HepG2 (cell line): ENCODE measurements around the gene DUSP7. TPM values are rescaled to one million over a fixed set of nuclear protein-coding genes. Genes with fewer than 3 reads are reported as not detected.

Source experiments
- ATAC-seq: fragments of 200-7000 bp; cut with Tn5 transposase; 3 replicates; pipeline ENCODE4 v1.9.1; 2020; ENCODE audit warnings: mild to moderate bottlenecking, moderate library complexity
- BruUV-seq: library from RNA; stranded (reverse); fragments of 400-500 nt; replicated peaks from 2 replicates; lab custom pipeline; 2021; lab: Mats Ljungman, UMichigan
- CTCF ChIA-PET: fragments of 300-600 bp; formaldehyde crosslinking; extraction: SDS; loops from one replicate; lab custom pipeline; 2021; ENCODE audit warnings: low total read pairs, inconsistent platforms, low intra/inter-chr PET ratio; lab: Yijun Ruan, JAX
- POLR2A ChIA-PET: fragments of 350-600 bp; sonication (Branson Sonifier 250); formaldehyde crosslinking; loops from one replicate; lab custom pipeline; 2020; ENCODE audit warnings: antibody characterized with exemption, inconsistent platforms; lab: Yijun Ruan, JAX
- DNase-seq: peaks from one replicate; pipeline ENCODE4 v3.0.0-alpha.2; 2015; ENCODE audit warnings: low spot score
- FAIRE-seq: peaks from 3 replicates; lab custom pipeline; 2011; peaks lifted over from hg19 to GRCh38; lab: Jason Lieb, UNC
- H2AFZ ChIP-seq: one replicate; pipeline ENCODE4 v1.6.1; 2011; ENCODE audit warnings: low read length, inconsistent platforms
- H3K27ac ChIP-seq: fragments of 300-600 bp; 3 replicates; pipeline ENCODE4 v1.8.0; 2011; ENCODE audit warnings: mixed run types, mild to moderate bottlenecking, mixed read lengths, low read length, inconsistent platforms; ENCODE audit not compliant: insufficient read depth; ENCODE audit errors: extremely low read length
- H3K27me3 ChIP-seq, 2 experiments: fragments of 200-600 bp in 1 of 2; 2 replicates in 1 of 2; 3 replicates in 1 of 2; pipeline versions ENCODE4 v1.6.0 to v1.8.0; 2011; ENCODE audit warnings: low read length in 2 of 2, mild to moderate bottlenecking in 2 of 2, moderate library complexity in 2 of 2, inconsistent platforms in 1 of 2; ENCODE audit not compliant: insufficient read depth in 2 of 2, control insufficient read depth in 1 of 2
- H3K36me3 ChIP-seq, 2 experiments: fragments of 200-600 bp in 1 of 2; replicated peaks in 1 of 2; 2 replicates in 1 of 2; 3 replicates in 1 of 2; pipeline versions ENCODE4 v1.5.1 to v1.8.0; 2011; ENCODE audit warnings: low read length in 2 of 2, inconsistent platforms in 1 of 2; ENCODE audit not compliant: insufficient read depth in 2 of 2, control insufficient read depth in 1 of 2
- H3K4me1 ChIP-seq: 2 replicates; pipeline ENCODE4 v1.5.1; 2012; ENCODE audit warnings: low read length, inconsistent platforms; ENCODE audit not compliant: insufficient read depth
- H3K4me2 ChIP-seq: 2 replicates; pipeline ENCODE4 v1.6.0; 2011; ENCODE audit warnings: low read depth, low read length, inconsistent platforms
- H3K4me3 ChIP-seq, 3 experiments: fragments of 200-600 bp in 1 of 3; sonication (generic), shearing (Covaris generic) in 1 of 3; replicated peaks in 1 of 3; 2 replicates each; pipeline ENCODE4 v1.5.1; 2011 to 2016; ENCODE audit warnings: low read length in 3 of 3, inconsistent platforms in 2 of 3, low read depth in 2 of 3, mild to moderate bottlenecking in 2 of 3, control low read depth in 1 of 3, mixed read lengths in 1 of 3; ENCODE audit not compliant: insufficient read depth in 1 of 3
- H3K79me2 ChIP-seq: one replicate; pipeline ENCODE4 v1.6.1; 2011; ENCODE audit warnings: low read length, inconsistent platforms; ENCODE audit not compliant: insufficient read depth
- H3K9ac ChIP-seq: 2 replicates; pipeline ENCODE4 v1.6.0; 2011; ENCODE audit warnings: mild to moderate bottlenecking, low read depth, low read length, inconsistent platforms; ENCODE audit not compliant: insufficient read depth
- H3K9me3 ChIP-seq: 2 replicates; pipeline ENCODE4 v1.5.1; 2012; ENCODE audit warnings: mild to moderate bottlenecking, low read length
- H4K20me1 ChIP-seq: 2 replicates; pipeline ENCODE4 v1.6.0; 2011; ENCODE audit warnings: inconsistent platforms, mild to moderate bottlenecking, low read length, moderate library complexity; ENCODE audit not compliant: insufficient read depth
- FOSL2 ChIP-seq: sonication (generic); formaldehyde crosslinking; IDR thresholded peaks from 2 replicates; pipeline ENCODE4 v1.4.0; 2020; ENCODE audit warnings: missing genetic modification reagents
- PITX1 ChIP-seq: sonication (generic); formaldehyde crosslinking; IDR thresholded peaks from 2 replicates; pipeline ENCODE4 v1.5.1; 2020; ENCODE audit warnings: mild to moderate bottlenecking, missing genetic modification reagents
- RAD21 ChIP-seq: fragments of 450-650 bp; formaldehyde crosslinking; IDR thresholded peaks from 2 replicates; pipeline ENCODE4 v1.5.0; 2020; ENCODE audit warnings: mild to moderate bottlenecking
- SALL1 ChIP-seq: sonication (generic); formaldehyde crosslinking; IDR thresholded peaks from 2 replicates; pipeline ENCODE4 v1.8.0; 2022; ENCODE audit warnings: mild to moderate bottlenecking, missing genetic modification reagents
- STAG1 ChIP-seq: sonication (generic); formaldehyde crosslinking; IDR thresholded peaks from 2 replicates; pipeline ENCODE4 v1.4.0; 2020; ENCODE audit warnings: missing genetic modification reagents
- XRCC5 ChIP-seq: fragments of 200-400 bp; formaldehyde crosslinking; optimal IDR thresholded peaks from 2 replicates; pipeline ENCODE3; 2017; ENCODE audit warnings: mild to moderate bottlenecking, low read length
- ZFY ChIP-seq: sonication (generic); formaldehyde crosslinking; IDR thresholded peaks from 2 replicates; pipeline ENCODE4 v1.4.0; 2020; ENCODE audit warnings: missing genetic modification reagents
- ZFYVE20 ChIP-seq: sonication (generic); formaldehyde crosslinking; IDR thresholded peaks from 2 replicates; pipeline ENCODE4 v1.8.0; 2023; ENCODE audit warnings: low read depth, mild to moderate bottlenecking, moderate library complexity, missing genetic modification reagents, borderline replicate concordance
- ZNF17 ChIP-seq: sonication (generic); formaldehyde crosslinking; IDR thresholded peaks from 2 replicates; pipeline ENCODE4 v1.5.0; 2020; ENCODE audit warnings: mild to moderate bottlenecking, missing genetic modification reagents
- ZNF768 ChIP-seq: sonication (generic); formaldehyde crosslinking; IDR thresholded peaks from 2 replicates; pipeline ENCODE4 v1.4.0; 2020; ENCODE audit warnings: missing genetic modification reagents
- WGBS: methylation state at CpG from one replicate; pipeline ENCODE4 v1.1.6; 2017; ENCODE audit warnings: low lambda C conversion rate; 5-methylcytosine and 5-hydroxymethylcytosine counted together
- in situ Hi-C: cut with HindIII; loops from 2 replicates; pipeline ENCODE4 v1.10.0; 2017; ENCODE audit warnings: low pct_unique_long_range_greater_than_20kb; ENCODE audit not compliant: extremely low pct_ligation_motif_present
- intact Hi-C: fragments of 100-400 bp; cut with micrococcal nuclease; formaldehyde crosslinking; loops from one replicate; pipeline ENCODE4 v1.10.0; 2022; ENCODE audit not compliant: unreplicated experiment
- polyA plus RNA-seq, 8 experiments: library from polyadenylated mRNA; depleted of rRNA in 3 of 8; stranded (reverse) in 7 of 8; unstranded in 1 of 8; fragments of >200 nt; fragmentation: Illumina TruSeq in 4 of 8; extraction: Trizol in 4 of 8; gene quantifications; 2 replicates each; pipeline versions ENCODE4 v1.2.1 to v1.2.3, GENCODE V29; 2011 to 2016; ENCODE audit warnings: low read depth in 4 of 8, missing spikeins in 1 of 8, mixed read lengths in 1 of 8; ENCODE audit not compliant: insufficient read depth in 1 of 8
- total RNA-seq, 5 experiments: library from RNA; depleted of rRNA; stranded (reverse); fragments of >200 nt; fragmentation: Illumina TruSeq; extraction: Trizol; gene quantifications; 2 replicates each; pipeline ENCODE4 v1.2.3, GENCODE V29; 2016; ENCODE audit warnings: low read depth in 1 of 5
- TF ChIP-seq, protein P1 (sequence below): sonication (generic); formaldehyde crosslinking; IDR thresholded peaks from 2 replicates; pipeline ENCODE4 v1.5.0; 2020; ENCODE audit warnings: missing genetic modification reagents
- TF ChIP-seq, protein P2 (sequence below): sonication (generic); formaldehyde crosslinking; IDR thresholded peaks from 2 replicates; pipeline ENCODE4 v1.5.0; 2020; ENCODE audit warnings: mild to moderate bottlenecking, missing genetic modification reagents, moderate library complexity
- TF ChIP-seq, protein P3 (sequence below): IDR thresholded peaks from 2 replicates; pipeline ENCODE4 v1.6.1; 2012; ENCODE audit warnings: inconsistent platforms
- TF ChIP-seq, protein P4 (sequence below): sonication (generic); formaldehyde crosslinking; IDR thresholded peaks from 2 replicates; pipeline ENCODE4 v1.5.1; 2020; ENCODE audit warnings: mild to moderate bottlenecking, missing genetic modification reagents, moderate library complexity

DUSP7 gene
- total and polyA plus RNA-seq, 2 of the 13 experiments (the other 11 are each of a cell fraction or from before 2014, with no cell fraction given), result 6.6 to 8.8 TPM

DNA sequence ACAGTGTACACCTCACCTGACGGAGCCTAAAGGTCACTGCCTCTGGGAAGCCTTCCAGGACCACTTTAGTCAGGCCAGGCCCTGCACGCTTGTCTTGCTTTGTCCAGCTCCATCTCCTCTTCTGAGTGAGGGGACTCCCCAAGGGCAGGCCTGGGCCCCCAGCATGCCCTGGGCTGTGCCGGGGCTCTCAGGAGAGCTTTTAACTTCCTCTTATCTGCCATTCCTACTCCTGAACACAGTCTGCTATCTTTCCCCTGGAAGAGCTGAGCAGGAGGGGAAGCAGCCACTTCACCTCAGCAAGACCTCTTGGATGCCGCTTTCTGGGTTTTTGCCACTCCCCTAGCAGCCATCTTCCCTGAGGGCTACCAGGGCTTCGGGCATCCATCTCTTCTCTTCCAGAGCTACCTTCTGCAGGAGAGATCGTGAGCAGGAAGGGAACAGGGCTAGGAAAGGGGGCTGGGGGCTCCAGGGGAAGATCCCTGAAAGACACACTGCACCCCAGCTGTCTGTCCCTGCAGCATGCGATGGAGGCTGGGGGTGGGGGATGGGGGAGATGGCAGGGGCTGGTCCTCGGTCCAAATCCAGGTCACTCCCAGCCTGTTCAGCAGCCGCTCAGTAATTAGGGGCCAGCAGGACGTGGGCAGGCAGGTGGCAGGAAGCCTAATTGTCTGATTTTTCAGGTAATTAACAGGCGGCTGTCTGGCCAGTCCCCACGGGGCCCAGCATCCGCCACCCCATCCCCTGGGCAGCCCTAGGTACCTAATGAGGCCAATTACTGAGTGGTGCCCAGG is 40.7 kb downstream of the DUSP7 start (continued):
- no peak for TF ChIP-seq ZFYVE20

DNA sequence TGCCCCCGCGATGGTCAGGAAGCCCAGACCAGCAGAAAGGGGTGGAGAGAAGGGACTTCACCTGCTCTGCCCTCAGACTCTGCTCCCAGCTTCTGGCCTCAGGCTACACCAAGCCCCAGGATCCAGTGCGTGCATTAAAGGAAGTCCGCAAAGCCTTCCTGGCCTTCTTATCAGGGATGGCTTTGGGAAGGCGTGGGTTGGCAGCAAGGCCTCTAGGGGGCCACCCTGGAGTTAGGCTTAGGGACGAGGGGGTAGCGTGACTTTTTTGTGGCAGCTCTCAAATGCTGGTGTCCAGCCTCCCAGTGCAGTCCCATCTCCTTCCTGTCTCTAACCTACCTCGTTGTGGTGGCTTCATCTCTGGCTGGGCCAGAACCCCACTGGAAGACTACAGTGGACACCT is 41.8 kb downstream of the DUSP7 start:
- H3K79me2 ChIP-seq, result no peaks in the 10 kb centered on the region
- no peak for DNase-seq
- in situ Hi-C loops, result no loop called here
- H3K9me3 ChIP-seq, result no peaks in the 10 kb centered on the region
- H3K27ac ChIP-seq, result no peak overlapping the region
- intact Hi-C loops, result no loop called here
- ChIA-PET POLR2A (interaction anchor here (0.7 to 1.4 kb wide), 3 partner anchors 19 to 41 kb away, joined by 3 to 4 read pairs (median 3); partner anchors contain the start of gene DUSP7), CTCF (interaction anchor here (0.8 to 1.2 kb wide), 2 partner anchors 26 to 108 kb away, joined by 3 read pairs; no protein-coding TSS in a partner anchor)
- no peak overlapping the region for H2AFZ ChIP-seq
- H3K4me2 ChIP-seq, result peak overlapping the region; percentile 77
- no peak overlapping the region for H3K9ac ChIP-seq
- H3K4me3 ChIP-seq, result peak overlapping the region in 1 of 3 experiments; percentile 63; a peak in 2 of 6 replicates
- peaks cover 4 to 40% of the 10 kb centered on the region in 2 experiments; a peak in 4 of 5 replicates for H3K27me3 ChIP-seq
- FAIRE-seq, result no peak
- WGBS, result 0% methylated on average over 5 of the region's 8 CpGs
- ATAC-seq, result peak; percentile 76
- no TSS peak for BruUV-seq
- no peaks in the 10 kb centered on the region for H3K36me3 ChIP-seq
- no peaks in the 10 kb centered on the region for H4K20me1 ChIP-seq
- peaks cover 53% of the 10 kb centered on the region for H3K4me1 ChIP-seq
- TF ChIP-seq ZNF768 (peak; percentile 88), SALL1 (CRISPR knock-in tag) (peak; percentile 17; the same call in 1 of the 2 replicates), ZFY (no peak), STAG1 (CRISPR knock-in tag) (peak; percentile 50), ZNF17 (no peak), RAD21 (peak; percentile 17; the same call in 1 of the 2 replicates), PITX1 (CRISPR knock-in tag) (peak; percentile 27; the same call in 1 of the 2 replicates), FOSL2 (CRISPR knock-in tag) (0 out of 2 replicates have a peak, but pooled peaks have one; percentile 11), XRCC5 (peak; percentile 67)
- TF ChIP-seq, protein P1, sequence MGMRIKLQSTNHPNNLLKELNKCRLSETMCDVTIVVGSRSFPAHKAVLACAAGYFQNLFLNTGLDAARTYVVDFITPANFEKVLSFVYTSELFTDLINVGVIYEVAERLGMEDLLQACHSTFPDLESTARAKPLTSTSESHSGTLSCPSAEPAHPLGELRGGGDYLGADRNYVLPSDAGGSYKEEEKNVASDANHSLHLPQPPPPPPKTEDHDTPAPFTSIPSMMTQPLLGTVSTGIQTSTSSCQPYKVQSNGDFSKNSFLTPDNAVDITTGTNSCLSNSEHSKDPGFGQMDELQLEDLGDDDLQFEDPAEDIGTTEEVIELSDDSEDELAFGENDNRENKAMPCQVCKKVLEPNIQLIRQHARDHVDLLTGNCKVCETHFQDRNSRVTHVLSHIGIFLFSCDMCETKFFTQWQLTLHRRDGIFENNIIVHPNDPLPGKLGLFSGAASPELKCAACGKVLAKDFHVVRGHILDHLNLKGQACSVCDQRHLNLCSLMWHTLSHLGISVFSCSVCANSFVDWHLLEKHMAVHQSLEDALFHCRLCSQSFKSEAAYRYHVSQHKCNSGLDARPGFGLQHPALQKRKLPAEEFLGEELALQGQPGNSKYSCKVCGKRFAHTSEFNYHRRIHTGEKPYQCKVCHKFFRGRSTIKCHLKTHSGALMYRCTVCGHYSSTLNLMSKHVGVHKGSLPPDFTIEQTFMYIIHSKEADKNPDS (CRISPR knock-in tag), result no peak
- TF ChIP-seq, protein P2, sequence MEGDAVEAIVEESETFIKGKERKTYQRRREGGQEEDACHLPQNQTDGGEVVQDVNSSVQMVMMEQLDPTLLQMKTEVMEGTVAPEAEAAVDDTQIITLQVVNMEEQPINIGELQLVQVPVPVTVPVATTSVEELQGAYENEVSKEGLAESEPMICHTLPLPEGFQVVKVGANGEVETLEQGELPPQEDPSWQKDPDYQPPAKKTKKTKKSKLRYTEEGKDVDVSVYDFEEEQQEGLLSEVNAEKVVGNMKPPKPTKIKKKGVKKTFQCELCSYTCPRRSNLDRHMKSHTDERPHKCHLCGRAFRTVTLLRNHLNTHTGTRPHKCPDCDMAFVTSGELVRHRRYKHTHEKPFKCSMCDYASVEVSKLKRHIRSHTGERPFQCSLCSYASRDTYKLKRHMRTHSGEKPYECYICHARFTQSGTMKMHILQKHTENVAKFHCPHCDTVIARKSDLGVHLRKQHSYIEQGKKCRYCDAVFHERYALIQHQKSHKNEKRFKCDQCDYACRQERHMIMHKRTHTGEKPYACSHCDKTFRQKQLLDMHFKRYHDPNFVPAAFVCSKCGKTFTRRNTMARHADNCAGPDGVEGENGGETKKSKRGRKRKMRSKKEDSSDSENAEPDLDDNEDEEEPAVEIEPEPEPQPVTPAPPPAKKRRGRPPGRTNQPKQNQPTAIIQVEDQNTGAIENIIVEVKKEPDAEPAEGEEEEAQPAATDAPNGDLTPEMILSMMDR (CRISPR knock-in tag), result peak; percentile 68
- TF ChIP-seq, protein P3, sequence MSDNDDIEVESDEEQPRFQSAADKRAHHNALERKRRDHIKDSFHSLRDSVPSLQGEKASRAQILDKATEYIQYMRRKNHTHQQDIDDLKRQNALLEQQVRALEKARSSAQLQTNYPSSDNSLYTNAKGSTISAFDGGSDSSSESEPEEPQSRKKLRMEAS, result no peak
- TF ChIP-seq, protein P4, sequence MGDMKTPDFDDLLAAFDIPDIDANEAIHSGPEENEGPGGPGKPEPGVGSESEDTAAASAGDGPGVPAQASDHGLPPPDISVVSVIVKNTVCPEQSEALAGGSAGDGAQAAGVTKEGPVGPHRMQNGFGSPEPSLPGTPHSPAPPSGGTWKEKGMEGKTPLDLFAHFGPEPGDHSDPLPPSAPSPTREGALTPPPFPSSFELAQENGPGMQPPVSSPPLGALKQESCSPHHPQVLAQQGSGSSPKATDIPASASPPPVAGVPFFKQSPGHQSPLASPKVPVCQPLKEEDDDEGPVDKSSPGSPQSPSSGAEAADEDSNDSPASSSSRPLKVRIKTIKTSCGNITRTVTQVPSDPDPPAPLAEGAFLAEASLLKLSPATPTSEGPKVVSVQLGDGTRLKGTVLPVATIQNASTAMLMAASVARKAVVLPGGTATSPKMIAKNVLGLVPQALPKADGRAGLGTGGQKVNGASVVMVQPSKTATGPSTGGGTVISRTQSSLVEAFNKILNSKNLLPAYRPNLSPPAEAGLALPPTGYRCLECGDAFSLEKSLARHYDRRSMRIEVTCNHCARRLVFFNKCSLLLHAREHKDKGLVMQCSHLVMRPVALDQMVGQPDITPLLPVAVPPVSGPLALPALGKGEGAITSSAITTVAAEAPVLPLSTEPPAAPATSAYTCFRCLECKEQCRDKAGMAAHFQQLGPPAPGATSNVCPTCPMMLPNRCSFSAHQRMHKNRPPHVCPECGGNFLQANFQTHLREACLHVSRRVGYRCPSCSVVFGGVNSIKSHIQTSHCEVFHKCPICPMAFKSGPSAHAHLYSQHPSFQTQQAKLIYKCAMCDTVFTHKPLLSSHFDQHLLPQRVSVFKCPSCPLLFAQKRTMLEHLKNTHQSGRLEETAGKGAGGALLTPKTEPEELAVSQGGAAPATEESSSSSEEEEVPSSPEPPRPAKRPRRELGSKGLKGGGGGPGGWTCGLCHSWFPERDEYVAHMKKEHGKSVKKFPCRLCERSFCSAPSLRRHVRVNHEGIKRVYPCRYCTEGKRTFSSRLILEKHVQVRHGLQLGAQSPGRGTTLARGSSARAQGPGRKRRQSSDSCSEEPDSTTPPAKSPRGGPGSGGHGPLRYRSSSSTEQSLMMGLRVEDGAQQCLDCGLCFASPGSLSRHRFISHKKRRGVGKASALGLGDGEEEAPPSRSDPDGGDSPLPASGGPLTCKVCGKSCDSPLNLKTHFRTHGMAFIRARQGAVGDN (CRISPR knock-in tag), result peak; percentile 42; the same call in 1 of the 2 replicates
